Activated naive CD4-positive, alpha-beta T cell treated with anti-CD3 and anti-CD28 coated beads for 36 hours (primary cell): ENCODE measurements around the gene CRB2. TPM values are rescaled to one million over a fixed set of nuclear protein-coding genes. Genes with fewer than 3 reads are reported as not detected.
"Not testable (repeated sequence)": the region's sequence is repeated elsewhere in the genome, so short reads cannot be mapped to it uniquely, and the experiment has no call there.

Source experiments
- CTCF ChIA-PET: fragments of 350-600 bp; sonication (Branson Sonifier 250); formaldehyde crosslinking; loops from one replicate; lab custom pipeline; 2021; ENCODE audit warnings: antibody characterized with exemption; lab: Charles Lee
- DNase-seq: peaks from one replicate; pipeline ENCODE4 v3.0.0-alpha.2; 2020
- H3K27ac Mint-ChIP-seq: one replicate; pipeline ENCODE4 v1.8.0; 2021; ENCODE audit warnings: mild to moderate bottlenecking, mixed read lengths
- H3K27me3 Mint-ChIP-seq: one replicate; pipeline ENCODE4 v1.8.0; 2021; ENCODE audit warnings: low read depth, mixed read lengths
- H3K36me3 Mint-ChIP-seq: one replicate; pipeline ENCODE4 v1.8.0; 2021; ENCODE audit warnings: low read depth, mixed read lengths
- H3K4me1 Mint-ChIP-seq: one replicate; pipeline ENCODE4 v1.8.0; 2021; ENCODE audit warnings: low read depth, mixed read lengths
- H3K4me3 Mint-ChIP-seq: one replicate; pipeline ENCODE4 v1.8.0; 2021; ENCODE audit warnings: mild to moderate bottlenecking, moderate library complexity, mixed read lengths
- H3K9me3 Mint-ChIP-seq: one replicate; pipeline ENCODE4 v1.8.0; 2021; ENCODE audit warnings: mixed read lengths
- intact Hi-C: fragments of 100-400 bp; cut with micrococcal nuclease; formaldehyde crosslinking; loops from one replicate; pipeline ENCODE4 v1.15.1; 2023
- total RNA-seq, 2 experiments: library from RNA; stranded (reverse); gene quantifications; one replicate each; pipeline ENCODE4 v1.2.3, GENCODE V29; 2021

The CRB2 gene
- total RNA-seq, 2 experiments from 2014 or later: not detected

DNA sequence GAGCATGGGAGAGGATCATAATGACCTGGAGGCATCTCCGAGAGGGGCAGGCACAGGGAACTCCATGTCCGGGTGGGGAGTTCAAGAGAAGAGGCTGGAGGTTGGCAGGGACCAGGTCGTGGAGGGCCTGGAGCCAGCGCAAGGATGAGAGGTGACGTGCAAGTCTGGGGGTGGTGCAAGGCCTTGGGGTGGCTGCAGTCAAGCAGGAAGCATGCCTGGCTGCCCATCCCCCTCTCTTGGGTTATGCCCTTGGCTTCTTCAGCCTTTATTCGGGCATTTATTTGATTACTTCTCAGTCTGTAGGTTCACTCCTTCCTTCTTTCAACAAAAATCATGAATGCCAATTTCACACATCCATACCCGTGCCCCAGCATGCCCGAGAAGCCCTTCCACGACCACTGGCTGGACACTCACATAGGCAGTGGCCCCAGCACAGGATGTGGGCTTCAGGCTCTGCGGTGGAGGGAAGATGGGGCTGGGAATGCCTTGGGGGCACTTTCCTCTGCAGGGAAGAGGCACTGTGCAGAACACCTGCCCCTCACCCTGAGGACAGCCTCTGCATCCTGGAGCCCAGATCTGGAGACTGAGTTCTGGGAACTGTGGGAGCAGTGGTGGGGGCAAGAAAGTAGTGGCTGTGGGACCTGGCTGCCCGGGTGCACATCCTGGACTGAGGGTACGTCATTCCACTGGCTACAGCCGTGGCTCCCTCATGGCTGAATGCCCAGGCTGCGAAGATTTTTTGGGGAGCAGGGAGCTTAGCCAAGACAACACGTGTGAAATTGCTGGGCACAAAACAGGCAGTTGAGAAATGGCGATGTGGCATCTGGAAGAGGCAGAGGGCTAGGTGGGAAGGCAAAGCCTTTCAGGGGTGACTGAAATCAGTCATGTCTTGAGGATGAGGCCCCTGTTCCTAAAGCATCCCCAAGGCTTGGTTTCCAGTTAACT is 38.6 kb downstream of the CRB2 start:
- CTCF ChIA-PET: interaction anchor here (0.7 kb wide), 1 partner anchor 312 kb away, joined by 3 read pairs; no protein-coding TSS in a partner anchor
- DNase-seq: no peak
- Mint-ChIP-seq H3K4me1 (no peaks in the 10 kb centered on the region), H3K36me3 (peaks cover 1% of the 10 kb centered on the region), H3K27me3 (no peaks in the 10 kb centered on the region), H3K4me3 (no peak overlapping the region), H3K27ac (no peak overlapping the region), H3K9me3 (no peaks in the 10 kb centered on the region)
- intact Hi-C loops: no loop called here

DNA sequence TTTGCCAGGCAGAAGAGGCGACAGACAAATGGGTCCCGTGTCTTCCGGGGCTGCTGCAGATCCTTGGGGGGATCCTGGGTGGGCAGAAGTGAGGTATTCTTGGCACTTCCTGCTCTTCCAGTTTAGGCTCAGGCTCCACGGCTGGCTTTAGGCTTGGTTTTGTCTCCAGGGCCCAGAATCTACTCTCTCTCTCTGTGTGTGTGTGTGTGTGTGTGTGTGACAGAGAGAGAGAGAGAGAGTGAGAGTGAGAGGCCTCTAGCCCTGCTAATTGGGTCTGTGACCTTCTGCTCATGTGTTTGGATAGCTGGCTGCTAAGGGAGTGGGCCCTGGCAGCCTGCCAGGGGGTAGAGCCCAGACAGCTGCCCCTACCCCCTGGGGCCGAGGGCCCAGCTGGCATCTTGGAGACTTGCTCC is 39.3 kb downstream of the CRB2 start:
- Mint-ChIP-seq H3K27me3 (no peaks in the 10 kb centered on the region), H3K27ac (no peak overlapping the region), H3K9me3 (no peaks in the 10 kb centered on the region), H3K4me3 (no peak overlapping the region), H3K36me3 (peaks cover 1% of the 10 kb centered on the region), H3K4me1 (no peaks in the 10 kb centered on the region)
- CTCF ChIA-PET: no interaction called here
- intact Hi-C loops: no loop called here
- DNase-seq: no peak

DNA sequence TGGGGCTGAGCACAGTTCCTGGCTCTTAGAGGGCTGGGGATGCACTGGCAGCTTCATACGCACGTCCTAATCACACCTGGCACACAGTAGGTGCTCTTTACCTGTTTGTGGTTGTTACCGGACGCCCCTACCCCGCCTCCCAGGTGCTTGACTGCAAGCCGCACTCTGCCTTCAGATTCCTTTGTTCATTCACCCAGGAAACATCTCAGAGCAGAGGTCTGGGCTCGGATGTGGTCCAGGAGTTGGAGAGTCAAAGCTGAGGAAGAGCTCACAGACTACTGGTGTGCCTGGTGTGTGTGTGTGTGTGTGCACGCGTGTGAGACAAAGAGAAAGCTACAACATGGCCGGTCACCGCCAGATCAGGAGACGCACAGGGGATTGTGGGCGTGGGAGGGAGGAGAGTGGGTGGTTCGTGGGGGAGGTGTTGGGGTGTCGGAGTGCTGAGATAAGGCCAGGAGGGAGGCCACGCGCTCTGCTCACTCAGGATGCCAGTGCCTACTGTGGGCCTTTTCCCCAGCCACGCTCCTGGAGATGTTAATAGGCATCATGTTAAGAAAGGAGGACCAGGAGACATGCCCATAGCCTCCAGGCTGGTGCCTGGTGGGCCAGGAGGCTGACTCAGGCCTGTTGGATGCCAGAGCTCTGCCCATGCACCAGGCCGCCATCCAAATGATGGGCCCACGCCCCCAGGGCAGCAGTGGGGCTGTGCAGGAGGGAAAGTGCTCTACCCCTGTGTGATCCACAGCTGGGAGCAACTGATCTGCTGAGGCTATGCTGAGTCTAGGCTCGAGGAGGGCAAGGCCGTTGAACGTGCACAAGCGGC is 39.9 kb downstream of the CRB2 start:
- Mint-ChIP-seq H3K36me3 (peaks cover 1% of the 10 kb centered on the region), H3K4me1 (no peaks in the 10 kb centered on the region), H3K4me3 (no peak overlapping the region), H3K27ac (no peak overlapping the region), H3K9me3 (no peaks in the 10 kb centered on the region), H3K27me3 (no peaks in the 10 kb centered on the region)
- intact Hi-C loops: no loop called here
- DNase-seq: no peak
- CTCF ChIA-PET: no interaction called here

DNA sequence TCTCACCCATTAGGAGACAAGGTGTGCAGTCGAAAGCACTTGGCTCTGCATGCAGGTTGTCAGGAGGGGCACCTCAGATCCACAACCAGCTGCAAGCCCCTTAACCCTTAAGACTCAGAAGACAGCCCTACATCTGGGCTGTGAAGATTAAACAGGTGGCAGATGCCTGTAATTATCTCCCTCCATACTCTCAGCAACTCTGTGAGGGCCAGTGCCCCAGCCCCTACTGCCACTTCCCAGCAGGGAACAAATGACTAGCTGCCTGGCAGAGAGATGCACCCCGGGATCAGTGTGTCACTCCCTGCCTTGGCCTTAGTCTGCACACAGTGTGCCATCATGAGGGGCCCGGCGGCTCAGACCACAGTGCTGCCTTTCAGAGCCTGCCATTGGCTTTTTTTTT is 42.0 kb downstream of the CRB2 start:
- H3K4me1 Mint-ChIP-seq: no peaks in the 10 kb centered on the region
- H3K27ac Mint-ChIP-seq: no peak overlapping the region
- no peaks in the 10 kb centered on the region for H3K27me3 Mint-ChIP-seq
- CTCF ChIA-PET: no interaction called here
- no peak for DNase-seq
- peaks cover 1% of the 10 kb centered on the region for H3K36me3 Mint-ChIP-seq
- no peak overlapping the region for H3K4me3 Mint-ChIP-seq
- intact Hi-C loops: no loop called here
- H3K9me3 Mint-ChIP-seq: no peaks in the 10 kb centered on the region

DNA sequence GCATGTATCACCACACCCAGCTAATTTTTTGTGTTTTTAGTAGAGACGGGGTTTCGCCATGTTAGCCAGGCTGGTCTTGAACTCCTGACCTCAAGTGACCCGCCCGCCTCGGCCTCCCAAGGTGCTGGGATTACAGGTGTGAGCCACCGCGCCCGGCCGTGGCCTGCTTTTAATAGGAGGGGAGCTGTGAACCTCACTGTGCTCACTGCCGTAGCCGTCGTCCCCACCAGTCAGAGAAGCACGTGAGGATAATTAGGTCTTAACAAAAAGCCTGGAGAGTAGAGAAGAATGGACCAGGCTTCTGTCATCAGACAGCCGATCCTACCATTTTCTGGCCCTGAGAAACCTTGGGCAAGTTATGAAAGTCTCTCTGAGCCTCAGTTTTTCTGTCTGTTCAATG is 42.9 kb downstream of the CRB2 start:
- H3K4me3 Mint-ChIP-seq, intact Hi-C loops, H3K27ac Mint-ChIP-seq, DNase-seq, H3K27me3 Mint-ChIP-seq, H3K36me3 Mint-ChIP-seq, H3K9me3 Mint-ChIP-seq, H3K4me1 Mint-ChIP-seq: not testable (repeated sequence)
- CTCF ChIA-PET: interaction anchor here (0.6 kb wide), 1 partner anchor 42 kb away, joined by 3 read pairs; no protein-coding TSS in a partner anchor

DNA sequence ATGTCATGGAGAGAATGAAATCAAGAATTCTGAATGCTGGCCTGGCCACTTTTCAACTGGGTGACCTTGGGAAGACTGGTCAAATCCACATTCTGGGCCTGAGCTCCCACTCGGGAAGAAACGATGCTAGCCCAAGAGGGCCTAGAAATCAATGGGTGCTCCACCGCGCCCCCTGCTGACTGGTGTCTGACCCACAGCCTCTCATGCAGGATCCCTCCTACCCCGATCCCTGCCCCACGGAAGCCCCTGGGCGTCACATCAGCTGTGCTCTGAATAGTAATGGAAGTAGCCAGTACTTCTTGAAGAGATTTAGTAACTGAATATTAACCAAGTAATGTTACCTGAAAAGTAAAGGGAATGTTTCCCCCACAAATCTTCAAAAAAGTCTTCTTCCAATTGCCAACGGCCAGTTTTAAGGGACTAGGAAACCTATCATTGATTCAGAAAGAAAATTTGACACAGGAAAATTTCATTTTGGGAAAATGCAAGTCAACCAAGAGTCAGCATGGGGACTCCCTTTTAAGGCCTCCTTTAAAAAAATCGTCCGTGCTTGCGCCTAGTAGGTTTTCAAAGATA is 43.9 kb downstream of the CRB2 start:
- Mint-ChIP-seq H3K4me3 (no peak overlapping the region), H3K27me3 (no peaks in the 10 kb centered on the region), H3K4me1 (no peaks in the 10 kb centered on the region), H3K36me3 (no peaks in the 10 kb centered on the region), H3K9me3 (no peaks in the 10 kb centered on the region), H3K27ac (no peak overlapping the region)
- intact Hi-C loops: loop anchor here (1.0 to 5.0 kb wide), 2 partner anchors 46 to 642 kb away; no protein-coding TSS in a partner anchor
- CTCF ChIA-PET: interaction anchor here (0.6 to 1.2 kb wide), 2 partner anchors 319 to 641 kb away, joined by 3 read pairs; no protein-coding TSS in a partner anchor
- DNase-seq: peak; percentile 34

DNA sequence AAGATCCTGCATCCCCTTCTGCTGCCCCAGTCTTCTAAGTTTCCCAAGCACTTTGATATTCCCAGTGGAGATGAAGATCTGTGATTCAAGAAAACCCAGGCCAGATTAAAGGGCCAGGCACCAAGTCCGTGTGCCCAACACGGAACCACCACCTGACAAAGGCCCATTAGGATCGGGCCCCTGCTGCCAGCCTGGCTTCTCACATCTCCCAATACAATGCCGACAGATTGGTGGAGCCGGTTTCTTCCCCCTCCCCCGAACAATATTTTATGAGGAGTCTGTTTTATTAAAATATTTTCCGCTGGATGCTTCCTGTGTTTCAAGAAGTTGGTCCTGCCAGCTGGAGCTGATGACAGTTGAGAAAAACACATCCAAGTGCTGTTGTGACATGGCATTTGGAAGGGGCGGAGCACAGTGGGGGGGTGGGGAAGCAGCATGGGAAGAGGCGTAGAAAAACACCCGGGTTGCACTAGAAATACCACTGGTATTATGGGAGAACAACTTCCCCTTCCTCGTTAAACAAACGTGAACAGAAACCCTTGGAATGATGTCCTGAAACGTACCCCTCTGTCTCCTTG is 45.0 kb downstream of the CRB2 start:
- Mint-ChIP-seq H3K36me3 (no peaks in the 10 kb centered on the region), H3K27ac (no peak overlapping the region), H3K4me1 (peaks cover under 1% of the 10 kb centered on the region), H3K9me3 (no peaks in the 10 kb centered on the region), H3K4me3 (no peak overlapping the region), H3K27me3 (no peaks in the 10 kb centered on the region)
- DNase-seq: no peak
- CTCF ChIA-PET: interaction anchor here (0.9 kb wide), 1 partner anchor 48 kb away, joined by 4 read pairs; no protein-coding TSS in a partner anchor
- intact Hi-C loops: loop anchor here (1.0 to 5.0 kb wide), 2 partner anchors 47 to 641 kb away; no protein-coding TSS in a partner anchor

DNA sequence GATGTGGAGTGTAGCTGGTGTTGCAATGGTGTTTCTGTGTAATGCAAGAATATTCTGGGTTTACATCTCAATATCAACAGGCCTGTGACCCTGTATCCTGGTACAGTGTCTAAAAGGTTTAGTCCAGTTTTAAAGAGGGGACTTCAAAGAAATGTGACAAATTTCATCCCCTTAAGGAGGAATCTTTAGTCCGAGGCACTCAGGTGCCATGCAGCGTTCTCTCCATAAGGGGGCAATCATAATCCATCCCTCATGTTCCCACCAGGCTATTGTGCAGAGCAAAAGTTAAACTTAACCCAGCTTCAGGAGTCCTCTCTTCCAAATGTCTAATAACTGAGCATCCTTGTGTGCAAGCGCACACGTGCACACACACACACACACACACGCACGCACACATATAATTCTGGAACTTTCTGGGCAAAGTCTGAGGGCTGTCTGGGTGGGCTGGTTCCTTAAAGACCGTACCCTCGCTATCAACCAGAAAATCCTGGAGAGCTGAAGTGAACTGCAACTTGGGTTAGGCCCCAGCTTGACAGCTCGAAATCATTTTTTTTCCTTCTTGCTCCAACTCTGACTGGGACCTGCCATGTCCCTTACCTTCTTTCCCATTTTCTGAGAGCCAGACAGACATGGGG is 46.0 kb downstream of the CRB2 start:
- peak; percentile 28 for DNase-seq
- intact Hi-C loops: loop anchor here (5.0 kb wide), 1 partner anchor 640 kb away; no protein-coding TSS in a partner anchor
- Mint-ChIP-seq H3K36me3 (no peaks in the 10 kb centered on the region), H3K27ac (no peak overlapping the region), H3K4me1 (peaks cover 7% of the 10 kb centered on the region), H3K9me3 (no peaks in the 10 kb centered on the region), H3K4me3 (no peak overlapping the region), H3K27me3 (no peaks in the 10 kb centered on the region)
- CTCF ChIA-PET: interaction anchor here (0.7 to 0.9 kb wide), 2 partner anchors 36 to 49 kb away, joined by 3 to 4 read pairs; no protein-coding TSS in a partner anchor

DNA sequence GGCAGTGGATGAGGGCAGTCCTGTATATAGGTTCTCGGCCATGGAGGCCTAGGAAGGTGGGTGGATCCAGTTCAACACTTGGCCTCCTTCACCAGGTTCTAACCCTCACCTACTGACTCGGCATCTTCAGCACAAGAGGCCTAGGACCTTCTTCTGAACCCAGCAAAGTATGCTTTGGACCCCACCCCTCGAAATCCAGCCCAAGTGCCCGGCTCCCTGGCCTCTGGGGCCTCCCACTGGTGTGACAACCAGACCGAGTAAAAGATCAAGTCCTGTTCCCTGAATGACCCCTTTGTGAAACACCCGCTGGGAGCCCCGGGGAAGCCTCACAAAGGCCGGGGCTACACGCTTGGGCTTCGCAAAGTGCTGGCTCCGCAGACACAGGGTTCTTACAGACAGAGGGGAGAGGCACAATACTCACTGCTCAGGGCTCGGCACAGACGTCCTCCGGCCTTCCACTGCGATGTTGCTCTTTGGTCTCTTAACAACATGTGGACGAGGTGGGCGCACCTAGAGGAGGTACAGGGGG is 47.0 kb downstream of the CRB2 start:
- DNase-seq: no peak
- intact Hi-C loops: loop anchor here (5.0 kb wide), 1 partner anchor 639 kb away; no protein-coding TSS in a partner anchor
- peaks cover 7% of the 10 kb centered on the region for H3K4me1 Mint-ChIP-seq
- H3K27ac Mint-ChIP-seq: no peak overlapping the region
- H3K4me3 Mint-ChIP-seq: no peak overlapping the region
- no peaks in the 10 kb centered on the region for H3K36me3 Mint-ChIP-seq
- H3K9me3 Mint-ChIP-seq: no peaks in the 10 kb centered on the region
- CTCF ChIA-PET: no interaction called here
- no peaks in the 10 kb centered on the region for H3K27me3 Mint-ChIP-seq

DNA sequence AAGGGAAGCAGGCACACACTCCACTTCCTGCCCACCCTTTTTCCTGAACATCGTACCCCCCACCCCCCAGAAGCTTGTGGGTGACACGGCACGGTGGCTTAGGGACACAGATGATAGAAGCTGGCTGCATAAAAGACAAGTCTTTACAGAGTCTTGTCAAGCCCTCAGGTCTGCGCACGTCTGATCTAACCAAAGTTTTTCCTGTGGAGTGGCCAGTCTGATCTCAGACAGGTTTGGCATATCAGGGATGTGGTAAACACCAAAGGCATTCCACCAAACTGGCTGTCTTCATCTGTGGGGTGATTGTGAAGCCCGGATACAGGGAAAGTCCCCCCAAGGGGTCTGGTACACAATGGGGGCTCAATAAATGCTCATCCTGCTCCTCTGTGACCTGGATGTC is 50.0 kb downstream of the CRB2 start:
- Mint-ChIP-seq H3K9me3 (no peaks in the 10 kb centered on the region), H3K4me3 (no peak overlapping the region), H3K36me3 (no peaks in the 10 kb centered on the region), H3K4me1 (peaks cover 7% of the 10 kb centered on the region), H3K27ac (no peak overlapping the region), H3K27me3 (no peaks in the 10 kb centered on the region)
- no peak for DNase-seq
- CTCF ChIA-PET: no interaction called here
- intact Hi-C loops: no loop called here

DNA sequence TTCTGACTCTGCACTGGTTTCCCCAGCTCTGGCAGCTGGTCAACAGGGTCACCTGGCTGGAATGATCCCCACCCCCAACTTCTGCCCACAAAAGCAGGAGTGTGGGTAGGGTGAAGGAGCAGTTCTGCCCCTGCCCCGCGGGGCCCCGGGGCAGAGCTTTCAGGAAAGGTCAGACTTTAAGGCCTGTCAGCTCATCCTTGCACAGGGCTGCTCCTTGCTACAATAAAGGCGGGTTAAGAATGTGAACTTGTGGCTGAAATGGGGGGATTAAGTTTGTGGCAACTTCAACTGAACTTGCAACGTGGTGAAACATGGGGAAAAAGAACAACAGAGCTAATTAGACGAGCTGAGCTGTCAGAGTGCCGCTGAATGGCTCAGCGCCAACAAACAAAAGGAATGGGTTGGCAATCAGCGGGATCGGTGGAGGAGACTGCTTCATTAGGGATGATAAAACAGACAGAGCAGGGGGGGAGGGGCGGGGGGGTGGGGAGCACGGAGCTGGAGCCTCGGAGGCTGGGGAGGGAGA is 50.8 kb downstream of the CRB2 start:
- H3K27me3 Mint-ChIP-seq: no peaks in the 10 kb centered on the region
- intact Hi-C loops: no loop called here
- CTCF ChIA-PET: interaction anchor here (0.6 kb wide), 1 partner anchor 830 kb away, joined by 3 read pairs; no protein-coding TSS in a partner anchor
- no peak overlapping the region for H3K27ac Mint-ChIP-seq
- H3K36me3 Mint-ChIP-seq: no peaks in the 10 kb centered on the region
- no peak overlapping the region for H3K4me3 Mint-ChIP-seq
- H3K4me1 Mint-ChIP-seq: peaks cover 7% of the 10 kb centered on the region
- DNase-seq: no peak
- no peaks in the 10 kb centered on the region for H3K9me3 Mint-ChIP-seq
